H1 (cell line): ENCODE measurements around the gene KCNC3. TPM values are rescaled to one million over a fixed set of nuclear protein-coding genes. Genes with fewer than 3 reads are reported as not detected.

Experiments
- ATF3 ChIP-seq: IDR thresholded peaks from 2 replicates; pipeline ENCODE4 v1.6.1; 2011; ENCODE audit warnings: low read depth, mild to moderate bottlenecking, low read length; ENCODE audit not compliant: insufficient read depth
- CHD7 ChIP-seq: fragments of 300-600 bp; sonication (generic); IDR thresholded peaks from 2 replicates; pipeline ENCODE4 v1.7.1; 2012; ENCODE audit warnings: low read length, moderate library complexity, mild to moderate bottlenecking, inconsistent platforms; ENCODE audit not compliant: insufficient replicate concordance
- PHF8 ChIP-seq: fragments of 200-600 bp; sonication (generic); conservative IDR thresholded peaks from 2 replicates; pipeline ENCODE4 v1.7.1; 2012; ENCODE audit warnings: low read depth, mild to moderate bottlenecking, inconsistent platforms, low read length, moderate library complexity
- RBBP5 ChIP-seq: IDR thresholded peaks from 2 replicates; pipeline ENCODE4 v1.7.1; 2012; ENCODE audit warnings: low read depth, mild to moderate bottlenecking, inconsistent platforms, low read length, moderate library complexity, borderline replicate concordance
- SIN3A ChIP-seq, 2 experiments: IDR thresholded peaks in 1 of 2; conservative IDR thresholded peaks in 1 of 2; 2 replicates each; pipeline ENCODE4 v1.6.1; 2011 to 2012; ENCODE audit warnings: low read length in 2 of 2, improper control_type of control experiment in 1 of 2, low read depth in 1 of 2, mild to moderate bottlenecking in 1 of 2
- SP1 ChIP-seq: IDR thresholded peaks from 2 replicates; pipeline ENCODE4 v1.6.1; 2011; ENCODE audit warnings: low read depth, low read length
- SUZ12 ChIP-seq: fragments of 200-600 bp; sonication (generic); IDR thresholded peaks from 2 replicates; pipeline ENCODE4 v1.6.1; 2012; ENCODE audit warnings: mild to moderate bottlenecking, inconsistent platforms, low read length, moderate library complexity, mixed read lengths
- TBP ChIP-seq: IDR thresholded peaks from 2 replicates; pipeline ENCODE4 v1.6.1; 2011; ENCODE audit warnings: low read depth, low read length, improper control_type of control experiment
- TCF12 ChIP-seq: IDR thresholded peaks from 2 replicates; pipeline ENCODE4 v1.6.1; 2011; ENCODE audit warnings: low read depth, mild to moderate bottlenecking, low read length
- polyA plus RNA-seq, 7 experiments: library from polyadenylated mRNA; depleted of rRNA in 3 of 7; stranded (reverse) in 5 of 7; unstranded in 2 of 7; fragments of >200 nt in 5 of 7; fragments of 200-250 nt in 2 of 7; gene quantifications; 1 replicate in 5 of 7; 2 replicates in 1 of 7; 4 replicates in 1 of 7; pipeline versions ENCODE4 v1.2.1 to v1.2.3, GENCODE V29; 2011 to 2013; ENCODE audit warnings: missing spikeins in 2 of 7, mixed read lengths in 2 of 7
- total RNA-seq: library from RNA; stranded (reverse); fragmentation: NEBNext Ultra II Directional; extraction: Animal tissue kit (Norgen Biotek cat#: 25700); gene quantifications from 2 replicates; pipeline ENCODE4 v1.2.1, GENCODE V29; 2021

The KCNC3 gene
- total and polyA plus RNA-seq, 2 of the 8 experiments (the other 6 are each of a cell fraction or from before 2014, with no cell fraction given) = 3.9 to 7.2 TPM

- no peak for TF ChIP-seq CHD7
- no peak for TF ChIP-seq SUZ12
- TF ChIP-seq SIN3A (conservative IDR thresholded peaks at IDR 0.05 in 1 of 2, IDR thresholded peaks at IDR 0.05 in 1 of 2; ENCODE audit: low read depth in 1 of 2, low read length in 2 of 2) = 0 out of 4 replicates have a peak, but pooled peaks of 1 of the 2 experiments have one; percentile 56
- peak; percentile 90 for TF ChIP-seq TBP
- TF ChIP-seq RBBP5 = no peak
- TF ChIP-seq TCF12 = no peak
- no peak for TF ChIP-seq ATF3
- peak; percentile 69; the same call in 1 of the 2 replicates for TF ChIP-seq SP1
- peak; percentile 33; the same call in 1 of the 2 replicates for TF ChIP-seq PHF8
Observed at GRCh38 chr19:50329146-50329925, at the start of gene KCNC3 (continued).
